ENCODE measurements around the gene NRXN3.

The NRXN3 gene

DNA sequence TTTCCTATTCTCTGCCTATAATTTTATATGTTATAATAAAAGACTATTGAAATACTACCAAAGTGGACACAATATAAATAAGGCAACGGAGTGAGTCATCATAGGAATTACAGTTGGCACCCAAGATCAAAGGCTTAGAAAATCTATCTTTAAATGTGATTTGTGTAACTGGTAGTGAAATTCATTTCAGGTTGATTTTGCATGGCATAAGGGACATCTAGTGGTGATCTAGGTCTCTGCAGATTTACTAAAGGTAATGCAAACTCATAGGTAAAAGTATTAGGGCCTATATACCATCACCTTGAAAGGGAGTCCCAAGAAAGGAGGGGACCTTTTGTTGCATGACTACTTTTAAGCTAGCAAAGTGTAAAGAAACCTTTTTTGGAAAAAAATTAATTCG is 527.2 kb downstream of the NRXN3 start:
- ChIA-PET CTCF (no interaction called here), POLR2A (no interaction called here)
- DNase-seq (ENCODE audit: extremely low spot score) = peak; percentile 7
- TF ChIP-seq CTBP1 (IDR thresholded peaks at IDR 0.05; ENCODE audit: borderline replicate concordance) (no peak), PKNOX1 (IDR thresholded peaks at IDR 0.05) (no peak), LEF1 (IDR thresholded peaks at IDR 0.05; ENCODE audit: borderline replicate concordance) (no peak), SUZ12 (IDR thresholded peaks at IDR 0.05) (no peak), HDGF (IDR thresholded peaks at IDR 0.05; ENCODE audit: borderline replicate concordance) (no peak), FOXK2 (IDR thresholded peaks at IDR 0.05) (no peak), BHLHE40 (IDR thresholded peaks at IDR 0.05; ENCODE audit: borderline replicate concordance) (no peak)

DNA sequence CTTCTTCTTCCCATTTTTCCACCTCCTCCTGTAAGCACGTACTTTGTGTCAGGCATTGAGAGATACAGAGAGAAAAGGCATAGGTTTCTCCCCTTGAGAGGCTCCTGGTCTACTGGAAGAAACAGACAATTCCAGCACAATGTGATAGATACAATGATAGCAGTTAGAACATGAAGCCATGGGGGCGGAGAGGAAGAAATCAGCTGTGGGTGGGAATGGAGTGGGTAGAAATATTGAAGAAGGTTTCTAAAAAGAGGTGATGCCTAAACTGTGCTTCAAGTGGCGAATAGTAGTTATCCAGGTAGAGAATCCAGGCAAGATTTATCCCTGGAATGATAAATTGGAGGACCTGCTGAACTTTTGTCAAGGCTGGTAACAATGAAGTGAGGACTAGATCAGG is 528.8 kb downstream of the NRXN3 start:
- CTCF ChIA-PET = interaction anchor here (0.6 kb wide), 1 partner anchor 44 kb away, joined by 3 read pairs; no protein-coding TSS in a partner anchor
- DNase-seq (ENCODE audit: extremely low spot score) = no peak
- POLR2A ChIA-PET = no interaction called here
- TF ChIP-seq FOXK2 (IDR thresholded peaks at IDR 0.05) = no peak
- no peak for TF ChIP-seq CTBP1 (IDR thresholded peaks at IDR 0.05; ENCODE audit: borderline replicate concordance)
- TF ChIP-seq L3MBTL2 (conservative IDR thresholded peaks at IDR 0.05) = no peak
- TF ChIP-seq PKNOX1 (IDR thresholded peaks at IDR 0.05) = no peak
- TF ChIP-seq LEF1 (IDR thresholded peaks at IDR 0.05; ENCODE audit: borderline replicate concordance) = no peak
- no peak for TF ChIP-seq SP1 (IDR thresholded peaks at IDR 0.05)
- no peak for TF ChIP-seq SUZ12 (IDR thresholded peaks at IDR 0.05)
- no peak for TF ChIP-seq FOXA1 (IDR thresholded peaks at IDR 0.05)
- no peak for TF ChIP-seq FOXM1 (IDR thresholded peaks at IDR 0.05; ENCODE audit: borderline replicate concordance)
- TF ChIP-seq TARDBP (IDR thresholded peaks at IDR 0.05) = no peak
- TF ChIP-seq NFRKB (IDR thresholded peaks at IDR 0.05) = no peak
- TF ChIP-seq BHLHE40 (IDR thresholded peaks at IDR 0.05; ENCODE audit: borderline replicate concordance) = no peak
- TF ChIP-seq ZNF384 (IDR thresholded peaks at IDR 0.05) = no peak
- TF ChIP-seq ARNT (IDR thresholded peaks at IDR 0.05) = no peak
- TF ChIP-seq HDGF (IDR thresholded peaks at IDR 0.05; ENCODE audit: borderline replicate concordance) = no peak
- TF ChIP-seq ELF4 (IDR thresholded peaks at IDR 0.05) = no peak

DNA sequence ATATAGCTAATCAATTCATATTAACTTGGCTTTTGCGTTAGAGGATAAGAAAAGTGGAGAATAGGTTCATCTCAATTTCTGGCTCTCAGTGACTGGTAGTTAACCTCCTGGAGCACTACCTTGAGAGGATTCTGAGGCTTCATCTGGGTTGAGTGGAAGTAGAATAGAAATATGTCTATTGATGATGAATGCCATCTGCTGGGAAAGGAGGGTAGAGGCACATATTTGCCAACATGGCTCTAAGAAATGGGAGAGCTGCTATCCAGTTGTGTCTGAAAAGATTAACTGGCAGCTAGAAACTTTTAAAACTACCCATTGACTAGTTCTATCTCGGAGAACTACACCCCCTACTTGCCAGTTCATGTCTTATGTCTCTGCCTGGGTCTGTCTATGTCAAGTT is 530.1 kb downstream of the NRXN3 start:
- TF ChIP-seq FOXA1 (IDR thresholded peaks at IDR 0.05) (no peak), FOXK2 (IDR thresholded peaks at IDR 0.05) (no peak), ARNT (IDR thresholded peaks at IDR 0.05) (no peak), BHLHE40 (IDR thresholded peaks at IDR 0.05; ENCODE audit: borderline replicate concordance) (no peak), PKNOX1 (IDR thresholded peaks at IDR 0.05) (no peak), SUZ12 (IDR thresholded peaks at IDR 0.05) (no peak), ZNF384 (IDR thresholded peaks at IDR 0.05) (no peak), TARDBP (IDR thresholded peaks at IDR 0.05) (no peak)
- ChIA-PET CTCF (no interaction called here), POLR2A (no interaction called here)
- DNase-seq (ENCODE audit: extremely low spot score) = no peak

DNA sequence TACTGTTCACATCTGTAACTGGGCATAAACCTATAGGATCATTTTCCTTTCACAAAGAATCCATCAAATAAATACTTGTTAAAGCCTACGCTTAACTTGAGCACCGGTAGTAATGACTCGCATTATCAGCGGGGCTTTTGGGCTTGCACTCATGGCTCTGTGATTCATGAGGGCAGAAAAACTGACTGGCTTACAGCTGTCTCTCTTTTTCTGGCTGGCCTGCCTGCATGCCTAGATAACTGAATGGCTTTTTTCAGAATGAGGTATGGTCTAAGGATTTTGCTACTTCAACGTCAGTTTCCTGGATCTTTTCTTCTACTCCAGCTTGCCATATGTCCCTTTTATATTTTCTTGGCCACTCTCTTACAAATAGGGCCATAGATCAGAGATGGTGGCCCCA is 531.1 kb downstream of the NRXN3 start:
- CTCF ChIA-PET = no interaction called here
- TF ChIP-seq FOXA1 (IDR thresholded peaks at IDR 0.05) (no peak), PKNOX1 (IDR thresholded peaks at IDR 0.05) (no peak), BHLHE40 (IDR thresholded peaks at IDR 0.05; ENCODE audit: borderline replicate concordance) (no peak), SUZ12 (IDR thresholded peaks at IDR 0.05) (no peak), SP1 (IDR thresholded peaks at IDR 0.05) (no peak), ARNT (IDR thresholded peaks at IDR 0.05) (no peak), LEF1 (IDR thresholded peaks at IDR 0.05; ENCODE audit: borderline replicate concordance) (no peak), CTBP1 (IDR thresholded peaks at IDR 0.05; ENCODE audit: borderline replicate concordance) (no peak), HDGF (IDR thresholded peaks at IDR 0.05; ENCODE audit: borderline replicate concordance) (no peak)
- DNase-seq (ENCODE audit: extremely low spot score) = no peak
- POLR2A ChIA-PET = no interaction called here

DNA sequence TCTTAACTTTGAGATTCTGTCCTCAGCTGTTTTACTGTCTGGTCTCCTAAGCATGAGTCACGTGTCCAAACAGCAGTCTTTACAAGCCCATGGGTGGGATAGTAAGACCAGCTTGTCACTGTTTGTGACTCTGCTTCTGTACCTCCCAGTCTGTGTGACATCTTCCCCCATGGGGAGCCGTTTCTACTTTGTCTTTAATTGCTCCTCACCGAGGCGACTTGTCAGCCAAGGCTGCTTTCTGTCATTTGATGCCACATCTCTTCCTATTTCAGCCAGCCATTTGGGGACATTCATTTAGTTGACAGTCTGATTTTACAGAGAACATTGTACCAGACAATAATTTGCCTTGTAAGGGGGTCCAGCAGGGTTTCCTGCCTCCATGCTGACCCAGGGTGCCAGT is 534.8 kb downstream of the NRXN3 start:
- ChIA-PET POLR2A (no interaction called here), CTCF (no interaction called here)
- no peak for DNase-seq (ENCODE audit: extremely low spot score)
- TF ChIP-seq FOXA1 (IDR thresholded peaks at IDR 0.05) = no peak
- TF ChIP-seq TARDBP (IDR thresholded peaks at IDR 0.05) = no peak
- no peak for TF ChIP-seq ZNF384 (IDR thresholded peaks at IDR 0.05)
- TF ChIP-seq PKNOX1 (IDR thresholded peaks at IDR 0.05) = no peak
- no peak for TF ChIP-seq SUZ12 (IDR thresholded peaks at IDR 0.05)
- TF ChIP-seq FOXK2 (IDR thresholded peaks at IDR 0.05) = no peak
- TF ChIP-seq BHLHE40 (IDR thresholded peaks at IDR 0.05; ENCODE audit: borderline replicate concordance) = no peak
- no peak for TF ChIP-seq LEF1 (IDR thresholded peaks at IDR 0.05; ENCODE audit: borderline replicate concordance)
- no peak for TF ChIP-seq CTBP1 (IDR thresholded peaks at IDR 0.05; ENCODE audit: borderline replicate concordance)
- TF ChIP-seq NFRKB (IDR thresholded peaks at IDR 0.05) = no peak

DNA sequence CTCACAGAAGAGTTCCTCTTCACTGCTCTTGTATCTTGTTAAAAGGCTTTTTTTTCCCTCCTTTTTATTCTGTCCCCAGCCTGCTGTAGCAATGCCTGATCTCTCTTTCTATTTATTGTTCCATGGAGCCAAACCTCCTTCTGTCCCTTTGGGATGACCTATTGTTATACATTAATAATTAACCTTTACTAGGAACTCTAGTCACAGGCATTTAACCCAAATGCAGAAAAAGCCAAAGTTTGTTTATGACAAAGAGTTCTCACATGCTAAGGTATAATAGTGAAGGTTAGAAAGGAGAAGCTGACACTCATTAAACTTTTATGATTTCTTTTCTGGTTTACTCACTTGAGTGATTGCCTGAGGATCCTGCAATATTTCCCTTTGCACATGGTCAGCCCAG is 535.8 kb downstream of the NRXN3 start:
- TF ChIP-seq L3MBTL2 (conservative IDR thresholded peaks at IDR 0.05) (no peak), ELF4 (IDR thresholded peaks at IDR 0.05) (no peak), BHLHE40 (IDR thresholded peaks at IDR 0.05; ENCODE audit: borderline replicate concordance) (no peak), FOXK2 (IDR thresholded peaks at IDR 0.05) (no peak), TARDBP (IDR thresholded peaks at IDR 0.05) (no peak)
- ChIA-PET POLR2A (no interaction called here), CTCF (no interaction called here)
- no peak for DNase-seq (ENCODE audit: extremely low spot score)

Data from HEK293T (cell line).